Neural cell (in vitro differentiated cells): ENCODE data around the gene SRRM2. TPM values are rescaled to one million over a fixed set of nuclear protein-coding genes. Genes with fewer than 3 reads are reported as not detected.

Source experiments
- H2AFZ ChIP-seq: fragments of 200-600, 300-800 bp; sonication (generic), shearing (Covaris generic); 2 replicates; pipeline ENCODE4 v1.6.0; 2014; ENCODE audit warnings: low read depth, mild to moderate bottlenecking, antibody characterized with exemption, low read length, moderate library complexity
- H3F3A ChIP-seq: fragments of 200-600 bp; shearing (Covaris generic); 2 replicates; pipeline ENCODE4 v1.6.1; 2016; ENCODE audit warnings: mild to moderate bottlenecking, moderate library complexity, mixed read lengths, antibody characterized with exemption, low read length; ENCODE audit not compliant: insufficient read depth, poor library complexity, severe bottlenecking
- H3K27ac ChIP-seq: fragments of 200-600, 300-800 bp; sonication (generic), shearing (Covaris generic); 2 replicates; pipeline ENCODE4 v1.5.1; 2014; ENCODE audit warnings: mild to moderate bottlenecking, low read length, moderate library complexity
- H3K27me3 ChIP-seq: fragments of 300-800, 200-600 bp; sonication (generic), shearing (Covaris generic); 2 replicates; pipeline ENCODE4 v1.6.0; 2014; ENCODE audit warnings: mild to moderate bottlenecking, low read depth, low read length, moderate library complexity; ENCODE audit not compliant: insufficient read depth
- H3K36me3 ChIP-seq: fragments of 300-800, 200-600 bp; sonication (generic), shearing (Covaris generic); 2 replicates; pipeline ENCODE4 v1.5.1; 2014; ENCODE audit warnings: mild to moderate bottlenecking, antibody characterized with exemption, low read length, moderate library complexity; ENCODE audit not compliant: insufficient read depth
- H3K4me2 ChIP-seq: fragments of 300-800, 200-600 bp; sonication (generic), shearing (Covaris generic); 2 replicates; pipeline ENCODE4 v1.6.0; 2014; ENCODE audit warnings: mild to moderate bottlenecking, low read length
- H3K4me3 ChIP-seq: fragments of 300-800, 200-600 bp; sonication (generic), shearing (Covaris generic); 2 replicates; pipeline ENCODE4 v1.5.1; 2014; ENCODE audit warnings: mild to moderate bottlenecking, low read length, moderate library complexity
- H3K79me2 ChIP-seq: fragments of 200-600 bp; shearing (Covaris generic); replicated peaks from 2 replicates; pipeline ENCODE4 v1.6.0; 2014; ENCODE audit warnings: mild to moderate bottlenecking, low read length, moderate library complexity; ENCODE audit not compliant: insufficient read depth
- H3K9ac ChIP-seq: fragments of 300-800, 200-600 bp; sonication (generic), shearing (Covaris generic); 2 replicates; pipeline ENCODE4 v1.6.1; 2016; ENCODE audit warnings: mild to moderate bottlenecking, low read length, mixed read lengths
- H3K9me2 ChIP-seq: fragments of 200-600 bp; shearing (Covaris generic); 2 replicates; pipeline ENCODE4 v1.6.1; 2016; ENCODE audit warnings: mild to moderate bottlenecking, low read length, mixed read lengths; ENCODE audit not compliant: insufficient read depth
- H3K9me3 ChIP-seq: fragments of 200-600, 300-800 bp; sonication (generic), shearing (Covaris generic); 2 replicates; pipeline ENCODE4 v1.6.1; 2016; ENCODE audit warnings: mild to moderate bottlenecking, mixed run types, low read length, moderate library complexity, mixed read lengths
- H4K20me1 ChIP-seq: fragments of 200-600 bp; shearing (Covaris generic); 2 replicates; pipeline ENCODE4 v1.6.1; 2016; ENCODE audit warnings: mild to moderate bottlenecking, mixed run types; ENCODE audit not compliant: insufficient read depth
- CTCF ChIP-seq: fragments of 450-650 bp; IDR thresholded peaks from 2 replicates; pipeline ENCODE4 v1.5.1; 2014; ENCODE audit warnings: antibody characterized with exemption, mild to moderate bottlenecking, moderate library complexity; ENCODE audit not compliant: poor library complexity, severe bottlenecking
- EP300 ChIP-seq: fragments of 450-650 bp; conservative IDR thresholded peaks from 2 replicates; pipeline ENCODE4 v1.6.1; 2014; ENCODE audit warnings: antibody characterized with exemption, mild to moderate bottlenecking, moderate library complexity; ENCODE audit not compliant: poor library complexity, severe bottlenecking
- EZH2 ChIP-seq: fragments of 200-600, 300-800 bp; shearing (Covaris generic), sonication (generic); IDR thresholded peaks from 2 replicates; pipeline ENCODE4 v1.6.1; 2014; ENCODE audit warnings: antibody characterized with exemption, low read length, borderline replicate concordance, mild to moderate bottlenecking; ENCODE audit not compliant: insufficient read depth, poor library complexity, severe bottlenecking
- MXI1 ChIP-seq: fragments of 450-650 bp; conservative IDR thresholded peaks from 2 replicates; pipeline ENCODE4 v1.6.1; 2014; ENCODE audit warnings: antibody characterized with exemption, mild to moderate bottlenecking; ENCODE audit not compliant: poor library complexity, severe bottlenecking
- POLR2AphosphoS5 ChIP-seq: IDR thresholded peaks from 2 replicates; pipeline ENCODE4 v1.6.1; 2012
- RAD21 ChIP-seq: fragments of 450-650 bp; conservative IDR thresholded peaks from 2 replicates; pipeline ENCODE4 v1.6.1; 2014; ENCODE audit warnings: antibody characterized with exemption, mild to moderate bottlenecking, moderate library complexity
- SMC3 ChIP-seq: fragments of 450-650 bp; conservative IDR thresholded peaks from 2 replicates; pipeline ENCODE4 v1.6.1; 2014; ENCODE audit warnings: antibody characterized with exemption, mild to moderate bottlenecking, moderate library complexity; ENCODE audit not compliant: poor library complexity
- TAF1 ChIP-seq: IDR thresholded peaks from 2 replicates; pipeline ENCODE4 v1.6.1; 2012; ENCODE audit warnings: low read depth
- polyA plus RNA-seq: library from polyadenylated mRNA; depleted of rRNA; stranded (reverse); fragments of >200 nt; gene quantifications from 2 replicates; pipeline ENCODE4 v1.2.3, GENCODE V29; 2014
- TF ChIP-seq, protein P1 (sequence below): IDR thresholded peaks from 2 replicates; pipeline ENCODE4 v1.6.1; 2012; ENCODE audit warnings: borderline replicate concordance

Gene SRRM2
- polyA plus RNA-seq, 1 donor from 2014 or later: 40.0 TPM

GRCh38 chr16:2710711-2711231, 41.7 kb upstream of the SRRM2 start:
- H3K9me3 ChIP-seq: no peaks in the 10 kb centered on the region
- H3K79me2 ChIP-seq: no peaks in the 10 kb centered on the region
- H3K27ac ChIP-seq: no peak overlapping the region
- no peaks in the 10 kb centered on the region for H3K36me3 ChIP-seq
- H3K27me3 ChIP-seq: no peaks in the 10 kb centered on the region
- TF ChIP-seq, protein P1, sequence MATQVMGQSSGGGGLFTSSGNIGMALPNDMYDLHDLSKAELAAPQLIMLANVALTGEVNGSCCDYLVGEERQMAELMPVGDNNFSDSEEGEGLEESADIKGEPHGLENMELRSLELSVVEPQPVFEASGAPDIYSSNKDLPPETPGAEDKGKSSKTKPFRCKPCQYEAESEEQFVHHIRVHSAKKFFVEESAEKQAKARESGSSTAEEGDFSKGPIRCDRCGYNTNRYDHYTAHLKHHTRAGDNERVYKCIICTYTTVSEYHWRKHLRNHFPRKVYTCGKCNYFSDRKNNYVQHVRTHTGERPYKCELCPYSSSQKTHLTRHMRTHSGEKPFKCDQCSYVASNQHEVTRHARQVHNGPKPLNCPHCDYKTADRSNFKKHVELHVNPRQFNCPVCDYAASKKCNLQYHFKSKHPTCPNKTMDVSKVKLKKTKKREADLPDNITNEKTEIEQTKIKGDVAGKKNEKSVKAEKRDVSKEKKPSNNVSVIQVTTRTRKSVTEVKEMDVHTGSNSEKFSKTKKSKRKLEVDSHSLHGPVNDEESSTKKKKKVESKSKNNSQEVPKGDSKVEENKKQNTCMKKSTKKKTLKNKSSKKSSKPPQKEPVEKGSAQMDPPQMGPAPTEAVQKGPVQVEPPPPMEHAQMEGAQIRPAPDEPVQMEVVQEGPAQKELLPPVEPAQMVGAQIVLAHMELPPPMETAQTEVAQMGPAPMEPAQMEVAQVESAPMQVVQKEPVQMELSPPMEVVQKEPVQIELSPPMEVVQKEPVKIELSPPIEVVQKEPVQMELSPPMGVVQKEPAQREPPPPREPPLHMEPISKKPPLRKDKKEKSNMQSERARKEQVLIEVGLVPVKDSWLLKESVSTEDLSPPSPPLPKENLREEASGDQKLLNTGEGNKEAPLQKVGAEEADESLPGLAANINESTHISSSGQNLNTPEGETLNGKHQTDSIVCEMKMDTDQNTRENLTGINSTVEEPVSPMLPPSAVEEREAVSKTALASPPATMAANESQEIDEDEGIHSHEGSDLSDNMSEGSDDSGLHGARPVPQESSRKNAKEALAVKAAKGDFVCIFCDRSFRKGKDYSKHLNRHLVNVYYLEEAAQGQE: no peak
- TF ChIP-seq POLR2AphosphoS5: no peak
- no peak for TF ChIP-seq EZH2
- TF ChIP-seq RAD21: no peak
- no peak for TF ChIP-seq TAF1
- TF ChIP-seq MXI1: no peak
- TF ChIP-seq CTCF: no peak
- no peak for TF ChIP-seq SMC3
- no peak for TF ChIP-seq EP300
- H3K4me2 ChIP-seq: no peak overlapping the region
- H3K4me3 ChIP-seq: no peak overlapping the region
- H2AFZ ChIP-seq: no peak overlapping the region
- H3K9ac ChIP-seq: no peak overlapping the region
- H3F3A ChIP-seq: no peaks in the 10 kb centered on the region
- no peaks in the 10 kb centered on the region for H4K20me1 ChIP-seq
- H3K9me2 ChIP-seq: no peaks in the 10 kb centered on the region

- no peaks in the 10 kb centered on the region for H3F3A ChIP-seq
- H3K9me2 ChIP-seq: no peaks in the 10 kb centered on the region
- H4K20me1 ChIP-seq: no peaks in the 10 kb centered on the region
- no peak overlapping the region for H3K9ac ChIP-seq
- TF ChIP-seq TAF1: no peak
- TF ChIP-seq SMC3: no peak
- no peak for TF ChIP-seq MXI1
- TF ChIP-seq POLR2AphosphoS5: no peak
- no peak for TF ChIP-seq CTCF
- TF ChIP-seq EZH2: no peak
- TF ChIP-seq EP300: no peak
- TF ChIP-seq, protein P1: no peak
- TF ChIP-seq RAD21: no peak
- no peaks in the 10 kb centered on the region for H3K79me2 ChIP-seq
- no peaks in the 10 kb centered on the region for H3K36me3 ChIP-seq
- no peak overlapping the region for H3K4me3 ChIP-seq
- H3K27me3 ChIP-seq: no peaks in the 10 kb centered on the region
- no peak overlapping the region for H3K4me2 ChIP-seq
- no peaks in the 10 kb centered on the region for H3K9me3 ChIP-seq
- H3K27ac ChIP-seq: no peak overlapping the region
- no peak overlapping the region for H2AFZ ChIP-seq
Measured at GRCh38 chr16:2711370-2712062, 40.9 kb upstream of the SRRM2 start.
